Esophagus squamous epithelium (tissue), 5 donors: ENCODE measurements around the gene COMT. TPM values are rescaled to one million over a fixed set of nuclear protein-coding genes. Genes with fewer than 3 reads are reported as not detected.

Experiments used
- DNase-seq: peaks from one replicate; lab custom pipeline; 2025; lab: John Stamatoyannopoulos, UW
- H3K27ac ChIP-seq, 4 donors: fragments of 200-600 bp; sonication (generic); one replicate each; pipeline ENCODE4 v1.5.1; 2016 to 2019; ENCODE audit warnings: mild to moderate bottlenecking in 1 of 4
- H3K27me3 ChIP-seq, 4 donors: fragments of 200-600 bp; sonication (generic); 1 replicate in 3 of 4; 2 replicates in 1 of 4; pipeline versions ENCODE4 v1.5.1 to v1.6.0; 2017 to 2021; ENCODE audit warnings: antibody characterized with exemption in 1 of 4
- H3K36me3 ChIP-seq, 3 donors: fragments of 200-600 bp; sonication (generic); one replicate each; pipeline ENCODE4 v1.5.1; 2016 to 2019
- H3K4me1 ChIP-seq, 3 donors: fragments of 200-600 bp; sonication (generic); one replicate each; pipeline ENCODE4 v1.5.1; 2017 to 2019
- H3K4me3 ChIP-seq, 4 donors: fragments of 200-600 bp; sonication (generic); 1 replicate in 3 of 4; 2 replicates in 1 of 4; pipeline ENCODE4 v1.5.1; 2016 to 2019; ENCODE audit warnings: mild to moderate bottlenecking in 2 of 4, moderate library complexity in 1 of 4
- H3K9me3 ChIP-seq, 3 donors: fragments of 200-600 bp; sonication (generic); one replicate each; pipeline ENCODE4 v1.5.1; 2016 to 2019
- CTCF ChIP-seq, 6 experiments: fragments of 450-650 bp in 4 of 6; fragments of 200-600 bp in 2 of 6; sonication (generic) in 2 of 6; IDR thresholded peaks; one replicate each; pipeline ENCODE4 v1.5.1; 2016 to 2019; ENCODE audit warnings: antibody characterized with exemption in 6 of 6, mild to moderate bottlenecking in 4 of 6, moderate library complexity in 4 of 6
- POLR2A ChIP-seq, 4 donors: fragments of 450-650 bp; IDR thresholded peaks; one replicate each; pipeline ENCODE4 v1.6.1; 2017; ENCODE audit warnings: antibody characterized with exemption in 4 of 4, mild to moderate bottlenecking in 4 of 4, moderate library complexity in 3 of 4
- WGBS, 2 donors: methylation state at CpG; one replicate each; pipeline ENCODE4 v1.1.5; 2018; 5-methylcytosine and 5-hydroxymethylcytosine counted together
- intact Hi-C: fragments of 100-400 bp; cut with DNase I; formaldehyde crosslinking; loops from one replicate; pipeline ENCODE4 v1.15.0; 2022
- total RNA-seq, 4 donors: library from RNA; depleted of rRNA; stranded (reverse); fragments of >200 nt; gene quantifications; one replicate each; pipeline ENCODE4 v1.1.0, GENCODE V29; 2016
- donor health status: DM: yes; HTN: yes; CAD: no.

The COMT gene
- total RNA-seq, 4 donors from 2014 or later: 210 to 422 (median 234) TPM

GRCh38 chr22:19984201-19984753 lies 42.7 kb downstream of the COMT start:
- Histone ChIP-seq H3K4me1 (peaks cover 28 to 58% (median 35%) of the 10 kb centered on the region in 3 donors), H3K4me3 (no peak overlapping the region), H3K27me3 (no peaks in the 10 kb centered on the region), H3K27ac (peak overlapping the region in 3 of 4 donors; percentile 17 to 46 (median 18)), H3K36me3 (peaks cover 0 to 26% (median 0%) of the 10 kb centered on the region in 3 donors), H3K9me3 (no peaks in the 10 kb centered on the region)
- DNase-seq: no peak
- WGBS, 2 donors: 45% methylated on average over 5 to 11 of the region's 19 CpGs
- no peak for TF ChIP-seq POLR2A (IDR thresholded peaks at IDR 0.05)
- no peak for TF ChIP-seq CTCF (IDR thresholded peaks at IDR 0.05)
- intact Hi-C loops: no loop called here

- TF ChIP-seq POLR2A (IDR thresholded peaks at IDR 0.05) (no peak), CTCF (IDR thresholded peaks at IDR 0.05) (no peak)
- Histone ChIP-seq H3K36me3 (peaks cover 0 to 17% (median 0%) of the 10 kb centered on the region in 3 donors), H3K27ac (no peak overlapping the region), H3K4me3 (no peak overlapping the region), H3K27me3 (no peaks in the 10 kb centered on the region), H3K4me1 (peaks cover 28 to 58% (median 35%) of the 10 kb centered on the region in 3 donors), H3K9me3 (no peaks in the 10 kb centered on the region)
- DNase-seq: no peak
- intact Hi-C loops: no loop called here
- 69 to 72% methylated on average over 3 to 7 of the region's 11 CpGs for WGBS, 2 donors
Measured at GRCh38 chr22:19984851-19985811, 43.6 kb downstream of the COMT start.

- TF ChIP-seq CTCF (IDR thresholded peaks at IDR 0.05): no peak
- TF ChIP-seq POLR2A (IDR thresholded peaks at IDR 0.05): no peak
- DNase-seq: no peak
- Histone ChIP-seq H3K4me1 (peaks cover 28 to 60% (median 35%) of the 10 kb centered on the region in 3 donors), H3K36me3 (peaks cover 0 to 8% (median 0%) of the 10 kb centered on the region in 3 donors), H3K27me3 (no peaks in the 10 kb centered on the region), H3K4me3 (peak overlapping the region; percentile 51 to 84 (median 70)), H3K9me3 (no peaks in the 10 kb centered on the region), H3K27ac (peak overlapping the region in 3 of 4 donors; percentile 74 to 91 (median 87))
- intact Hi-C loops: no loop called here
- 22 to 29% methylated on average over 1 of the region's 2 CpGs for WGBS, 2 donors
Measured at GRCh38 chr22:19986011-19986409, 44.4 kb downstream of the COMT start.

- WGBS, 2 donors: 0% methylated on average over 1 of the region's 76 CpGs; no CpG with 5 or more reads in 1 of the 2 donors
- peaks cover 0 to 2% (median 0%) of the 10 kb centered on the region in 3 donors for H3K36me3 ChIP-seq
- no peaks in the 10 kb centered on the region for H3K27me3 ChIP-seq
- H3K9me3 ChIP-seq: no peaks in the 10 kb centered on the region
- peaks cover 28 to 67% (median 35%) of the 10 kb centered on the region in 3 donors for H3K4me1 ChIP-seq
- DNase-seq: no peak
- H3K27ac ChIP-seq: peak overlapping the region; percentile 74 to 91 (median 84)
- intact Hi-C loops: no loop called here
- TF ChIP-seq POLR2A (IDR thresholded peaks at IDR 0.05) (peak in 2 of 4 donors; percentile 61 to 75), CTCF (IDR thresholded peaks at IDR 0.05) (no peak)
- H3K4me3 ChIP-seq: peak overlapping the region; percentile 51 to 84 (median 70)
Measured at GRCh38 chr22:19986410-19987341, 45.1 kb downstream of the COMT start.
